GM19193 (cell line): ENCODE results near the gene CDK7.

Experiments used
- POLR2A ChIP-seq: IDR thresholded peaks from 4 replicates; pipeline ENCODE4 v1.6.1; 2011; ENCODE audit not compliant: insufficient read depth, insufficient read length; ENCODE audit errors: extremely low read depth

The CDK7 gene

GRCh38 chr5:69308046-69308553 is 73.4 kb downstream of the CDK7 start:
- TF ChIP-seq POLR2A, result no peak

GRCh38 chr5:69309380-69309779 is 74.7 kb downstream of the CDK7 start:
- TF ChIP-seq POLR2A, result no peak

- no peak for TF ChIP-seq POLR2A
These were observed 77.9 kb downstream of the CDK7 start for GRCh38 chr5:69312459-69313160.

GRCh38 chr5:69313428-69313827 is 78.7 kb downstream of the CDK7 start:
- TF ChIP-seq POLR2A, result no peak

GRCh38 chr5:69315972-69316371 is 81.3 kb downstream of the CDK7 start:
- TF ChIP-seq POLR2A, result no peak

GRCh38 chr5:69317391-69317790 is 82.7 kb downstream of the CDK7 start:
- TF ChIP-seq POLR2A, result no peak

GRCh38 chr5:69326365-69326764 is 91.7 kb downstream of the CDK7 start:
- no peak for TF ChIP-seq POLR2A
